ENCODE data around the gene RAPGEF1.

- no peak for TF ChIP-seq CTCF (IDR thresholded peaks at IDR 0.05)
- TF ChIP-seq POLR2A (IDR thresholded peaks at IDR 0.05): no peak
Measured at GRCh38 chr9:131700765-131701435, 39.0 kb downstream of the RAPGEF1 start.
